ENCODE data around the gene BCAR3.
A peak's percentile ranks its signal among the peaks of the same experiment; 100 is the strongest.

BCAR3 gene

GRCh38 chr1:93681101-93681988 lies at the start of gene BCAR3:
BCAR3 (minus strand) TSS chr1:93681837; CDS start chr1:93674930, 6,907 bp downstream.
- DNase-seq = peak; percentile 72

- DNase-seq = no peak
These were observed 49.0 kb upstream of the BCAR3 start for GRCh38 chr1:93730621-93731020.

- DNase-seq = no peak
These were observed 48.3 kb upstream of the BCAR3 start for GRCh38 chr1:93729906-93730305.

- DNase-seq = no peak
These were observed 47.9 kb upstream of the BCAR3 start for GRCh38 chr1:93729502-93729901.

- DNase-seq = peak; percentile 49
These were observed 47.0 kb upstream of the BCAR3 start for GRCh38 chr1:93728480-93729131.

GRCh38 chr1:93723733-93724270 lies 42.2 kb upstream of the BCAR3 start:
- DNase-seq = no peak

GRCh38 chr1:93723110-93723509 lies 41.5 kb upstream of the BCAR3 start:
- peak; percentile 43 for DNase-seq

- DNase-seq = peak; percentile 36
These were observed 40.7 kb upstream of the BCAR3 start for GRCh38 chr1:93722081-93723031.

GRCh38 chr1:93720956-93721626 lies 39.5 kb upstream of the BCAR3 start:
- no peak for DNase-seq

GRCh38 chr1:93717640-93718039 lies 36.0 kb upstream of the BCAR3 start:
- no peak for DNase-seq

GRCh38 chr1:93716941-93717368 lies 35.3 kb upstream of the BCAR3 start:
- no peak for DNase-seq

- no peak for DNase-seq
These were observed 34.5 kb upstream of the BCAR3 start for GRCh38 chr1:93716163-93716562.

- DNase-seq = no peak
These were observed 34.0 kb upstream of the BCAR3 start for GRCh38 chr1:93715529-93716126.

GRCh38 chr1:93714356-93714755 lies 32.7 kb upstream of the BCAR3 start:
- DNase-seq = peak; percentile 2

GRCh38 chr1:93713341-93713740 lies 31.7 kb upstream of the BCAR3 start:
- DNase-seq = no peak

- no peak for DNase-seq
These were observed 31.1 kb upstream of the BCAR3 start for GRCh38 chr1:93712741-93713140.

- DNase-seq = no peak
These were observed 29.1 kb upstream of the BCAR3 start for GRCh38 chr1:93710499-93711453.

GRCh38 chr1:93708734-93709481 lies 27.3 kb upstream of the BCAR3 start:
- no peak for DNase-seq

GRCh38 chr1:93707956-93708355 lies 26.3 kb upstream of the BCAR3 start:
- DNase-seq = no peak
